Ovary (tissue), 9 donors: ENCODE measurements around the gene NAALADL1. TPM values are rescaled to one million over a fixed set of nuclear protein-coding genes. Genes with fewer than 3 reads are reported as not detected.

ENCODE experiments used
- DNase-seq, 5 donors: peaks; one replicate each; pipeline ENCODE4 v3.0.0-alpha.2; 2019 to 2020
- H3K27ac ChIP-seq, 2 donors: fragments of 200-600 bp; one replicate each; pipeline versions ENCODE4 v1.5.1 to v1.8.0; 2019 to 2022
- H3K27me3 ChIP-seq: fragments of 200-600 bp; one replicate; pipeline ENCODE4 v1.8.0; 2022
- H3K36me3 ChIP-seq: fragments of 200-600 bp; sonication (generic); one replicate; pipeline ENCODE4 v1.5.1; 2019
- H3K4me1 ChIP-seq: one replicate; pipeline ENCODE4 v1.8.1; 2013; ENCODE audit warnings: mild to moderate bottlenecking, moderate library complexity; ENCODE audit not compliant: insufficient read depth
- H3K4me3 ChIP-seq: fragments of 200-600 bp; sonication (generic); one replicate; pipeline ENCODE4 v1.5.1; 2017
- H3K9me3 ChIP-seq, 2 donors: fragments of 200-600 bp in 1 of 2; sonication (generic) in 1 of 2; one replicate each; pipeline versions ENCODE4 v1.5.1 to v1.8.1; 2013 to 2019; ENCODE audit warnings: mild to moderate bottlenecking in 1 of 2, moderate library complexity in 1 of 2
- CTCF ChIP-seq, 3 donors: fragments of 450-650 bp in 2 of 3; fragments of 200-600 bp in 1 of 3; IDR thresholded peaks; one replicate each; pipeline versions ENCODE4 v1.5.1 to v1.8.0; 2016 to 2022; ENCODE audit warnings: antibody characterized with exemption in 3 of 3, mild to moderate bottlenecking in 1 of 3
- EP300 ChIP-seq: sonication (generic); formaldehyde crosslinking; IDR thresholded peaks from one replicate; pipeline ENCODE4 v1.6.1; 2017; ENCODE audit warnings: antibody characterized with exemption
- POLR2A ChIP-seq: fragments of 450-650 bp; IDR thresholded peaks from one replicate; pipeline ENCODE4 v1.6.1; 2017; ENCODE audit warnings: antibody characterized with exemption, mild to moderate bottlenecking, moderate library complexity
- WGBS, 3 donors: extraction: QIAGEN DNeasy Blood & Tissue Kit in 1 of 3; methylation state at CpG; one replicate each; pipeline versions ENCODE4 v1.1.5 to v1.1.7; 2013 to 2017; 5-methylcytosine and 5-hydroxymethylcytosine counted together
- intact Hi-C, 4 donors: fragments of 100-400 bp; cut with DNase I; formaldehyde crosslinking; loops; one replicate each; pipeline versions ENCODE4 v1.11.0 to v1.15.1; 2022 to 2023
- polyA plus RNA-seq, 2 donors: library from polyadenylated mRNA; stranded (reverse); fragments of 200-250 nt in 1 of 2; fragments of 350-450 nt in 1 of 2; fragmentation: Illumina TruSeq in 1 of 2; extraction: RNeasy Lipid Tissue Mini Kit (QIAGEN cat#74804) in 1 of 2; gene quantifications; one replicate each; pipeline ENCODE4 v1.2.3, GENCODE V29; 2013 to 2014
- total RNA-seq, 7 donors: library from RNA; depleted of rRNA in 2 of 7; stranded (reverse); fragments of >200 nt in 2 of 7; fragmentation: NEBNext Ultra II Directional in 3 of 7; extraction: Animal tissue kit (Norgen Biotek cat#: 25700) in 3 of 7; gene quantifications; one replicate each; pipeline versions ENCODE4 v1.1.0 to v1.2.4, GENCODE V29; 2016 to 2023
- donor health status: DM: no; HTN: no; CAD: no; lungs with moderate emphysema.
- donor health status: DM: no; HTN: no; CAD: no.
- donor health status: Bipolar disorder and iron deficiency.
- donor health status: DM: yes; HTN: yes; CAD: no.
- donor health status: DM: no; HTN: no; CAD: no.
- donor health status: DM: yes; HTN: yes; CAD: no.

NAALADL1 gene
- total and polyA plus RNA-seq, 9 donors, result 7.1 to 33.7 (median 17.6) TPM

- WGBS, 3 donors, result 86 to 92% (median 87%) methylated on average over 9 of the region's 9 CpGs
- TF ChIP-seq CTCF (IDR thresholded peaks at IDR 0.05) (no peak), EP300 (no peak), POLR2A (no peak)
- H3K27ac ChIP-seq, result no peak overlapping the region
- no peaks in the 10 kb centered on the region for H3K36me3 ChIP-seq
- no peaks in the 10 kb centered on the region for H3K27me3 ChIP-seq
- no peak for DNase-seq
- H3K4me1 ChIP-seq, result peaks cover 4% of the 10 kb centered on the region
- H3K4me3 ChIP-seq, result no peak overlapping the region
- intact Hi-C loops, result no loop called here
- H3K9me3 ChIP-seq, result no peaks in the 10 kb centered on the region
Measured at GRCh38 chr11:65078786-65079342, 20.5 kb upstream of the NAALADL1 start.

- intact Hi-C loops, result no loop called here
- Histone ChIP-seq H3K4me1 (no peaks in the 10 kb centered on the region), H3K36me3 (no peaks in the 10 kb centered on the region), H3K4me3 (no peak overlapping the region), H3K9me3 (no peaks in the 10 kb centered on the region), H3K27ac (no peak overlapping the region), H3K27me3 (no peaks in the 10 kb centered on the region)
- 67 to 71% (median 69%) methylated on average over 3 of the region's 3 CpGs for WGBS, 3 donors
- no peak for TF ChIP-seq EP300
- TF ChIP-seq CTCF (IDR thresholded peaks at IDR 0.05), result no peak
- no peak for TF ChIP-seq POLR2A
- no peak for DNase-seq
Measured at GRCh38 chr11:65078151-65078550, 19.8 kb upstream of the NAALADL1 start.

- no peak for TF ChIP-seq EP300
- TF ChIP-seq POLR2A, result no peak
- no peak for TF ChIP-seq CTCF (IDR thresholded peaks at IDR 0.05)
Measured at GRCh38 chr11:65077451-65077850, 19.1 kb upstream of the NAALADL1 start.

GRCh38 chr11:65072631-65072966 is 14.2 kb upstream of the NAALADL1 start:
- H3K4me3 ChIP-seq, result no peak overlapping the region
- no peak for TF ChIP-seq CTCF (IDR thresholded peaks at IDR 0.05)
- no peak for TF ChIP-seq EP300
- TF ChIP-seq POLR2A, result no peak
- WGBS, 3 donors, result 46 to 63% (median 46%) methylated on average over 1 of the region's 1 CpG
- no peaks in the 10 kb centered on the region for H3K4me1 ChIP-seq
- intact Hi-C loops, result no loop called here
- H3K9me3 ChIP-seq, result no peaks in the 10 kb centered on the region
- H3K36me3 ChIP-seq, result no peaks in the 10 kb centered on the region
- H3K27me3 ChIP-seq, result no peaks in the 10 kb centered on the region
- no peak overlapping the region for H3K27ac ChIP-seq
- no peak for DNase-seq

More at GRCh38 chr11:65077451-65077850, 19.1 kb upstream of the NAALADL1 start:
- no peaks in the 10 kb centered on the region for H3K36me3 ChIP-seq
- H3K9me3 ChIP-seq, result no peaks in the 10 kb centered on the region
- intact Hi-C loops, result no loop called here
- no peaks in the 10 kb centered on the region for H3K4me1 ChIP-seq
- DNase-seq, result no peak
- no peak overlapping the region for H3K27ac ChIP-seq
- WGBS, 3 donors, result 56 to 60% (median 59%) methylated on average over 4 of the region's 4 CpGs
- no peaks in the 10 kb centered on the region for H3K27me3 ChIP-seq
- no peak overlapping the region for H3K4me3 ChIP-seq
